K562 (cell line): ENCODE measurements around the gene OR5B21. TPM values are rescaled to one million over a fixed set of nuclear protein-coding genes. Genes with fewer than 3 reads are reported as not detected.

Source experiments
- ATAC-seq: fragments of 200-7000 bp; cut with Tn5 transposase; 3 replicates; pipeline ENCODE4 v1.9.1; 2020; ENCODE audit warnings: moderate library complexity
- BruUV-seq: library from RNA; stranded (reverse); fragments of 400-500 nt; replicated peaks from 2 replicates; lab custom pipeline; 2021; lab: Mats Ljungman, UMichigan
- CTCF ChIA-PET: fragments of 300-600 bp; formaldehyde crosslinking; extraction: SDS; loops from one replicate; lab custom pipeline; 2021; ENCODE audit warnings: low intra/inter-chr PET ratio; lab: Yijun Ruan, JAX
- POLR2A ChIA-PET: fragments of 300-600, 350-650 bp; sonication (Branson Sonifier 250); formaldehyde crosslinking; extraction: SDS; loops from one replicate; lab custom pipeline; 2021; ENCODE audit warnings: antibody characterized with exemption, inconsistent platforms; lab: Yijun Ruan, JAX
- DNase-seq, 4 experiments: peaks; one replicate each; pipeline versions ENCODE4 v3.0.0 to v3.0.0-alpha.2; 2011 to 2018; ENCODE audit warnings: low spot score in 3 of 4, mixed read lengths in 3 of 4; ENCODE audit errors: extremely low read depth in 1 of 4
- FAIRE-seq: peaks from 2 replicates; lab custom pipeline; 2011; peaks lifted over from hg19 to GRCh38; lab: Jason Lieb, UNC
- H2AFZ ChIP-seq: 2 replicates; pipeline ENCODE4 v1.6.0; 2011; ENCODE audit warnings: low read depth, low read length, control low read depth, inconsistent platforms
- H3K27ac ChIP-seq: fragments of 200-600 bp; 3 replicates; pipeline ENCODE4 v1.8.0; 2011; ENCODE audit warnings: low read depth, mild to moderate bottlenecking, control low read depth, inconsistent platforms, low read length, moderate library complexity, mixed read lengths; ENCODE audit errors: extremely low read depth
- H3K27me3 ChIP-seq, 2 experiments: fragments of 300-600 bp in 1 of 2; 2 replicates in 1 of 2; 3 replicates in 1 of 2; pipeline versions ENCODE4 v1.6.0 to v1.8.0; 2011; ENCODE audit warnings: inconsistent platforms in 2 of 2, low read length in 2 of 2, mild to moderate bottlenecking in 1 of 2, mixed read lengths in 1 of 2, moderate library complexity in 1 of 2; ENCODE audit not compliant: control insufficient read depth in 2 of 2, insufficient read depth in 2 of 2
- H3K36me3 ChIP-seq: fragments of 300-600 bp; 3 replicates; pipeline ENCODE4 v1.8.0; 2011; ENCODE audit warnings: mild to moderate bottlenecking, low read length, inconsistent platforms; ENCODE audit not compliant: control insufficient read depth, insufficient read depth
- H3K4me1 ChIP-seq, 2 experiments: fragments of 200-600 bp in 1 of 2; replicated peaks in 1 of 2; 2 replicates in 1 of 2; 3 replicates in 1 of 2; pipeline versions ENCODE4 v1.5.1 to v1.8.0; 2011; ENCODE audit warnings: inconsistent platforms in 2 of 2, low read length in 2 of 2, mild to moderate bottlenecking in 1 of 2, mixed read lengths in 1 of 2, moderate library complexity in 1 of 2; ENCODE audit not compliant: control insufficient read depth in 2 of 2, insufficient read depth in 2 of 2
- H3K4me2 ChIP-seq: 2 replicates; pipeline ENCODE4 v1.6.1; 2011; ENCODE audit warnings: low read length, control low read depth, inconsistent platforms, mixed read lengths; ENCODE audit not compliant: insufficient read depth
- H3K4me3 ChIP-seq: fragments of 200-600 bp; sonication (generic), shearing (Covaris generic); 2 replicates; pipeline ENCODE4 v1.5.1; 2016; ENCODE audit warnings: control low read depth, inconsistent platforms
- H3K79me2 ChIP-seq: fragments of 200-600 bp; 3 replicates; pipeline ENCODE4 v1.8.0; 2011; ENCODE audit warnings: low read length, inconsistent platforms; ENCODE audit not compliant: control insufficient read depth, insufficient read depth
- H3K9ac ChIP-seq, 2 experiments: 2 replicates each; pipeline versions ENCODE4 v1.6.0 to v1.6.1; 2011; ENCODE audit warnings: low read depth in 2 of 2, low read length in 2 of 2, control low read depth in 1 of 2, inconsistent platforms in 1 of 2, mild to moderate bottlenecking in 1 of 2, mixed read lengths in 1 of 2; ENCODE audit not compliant: insufficient read depth in 1 of 2
- H3K9me1 ChIP-seq: one replicate; pipeline ENCODE4 v1.6.0; 2011; ENCODE audit warnings: inconsistent platforms, mild to moderate bottlenecking, low read length, moderate library complexity; ENCODE audit not compliant: control insufficient read depth, insufficient read depth
- H3K9me3 ChIP-seq: replicated peaks from 2 replicates; pipeline ENCODE4 v1.5.1; 2011; ENCODE audit warnings: low read depth, low read length, inconsistent platforms; ENCODE audit not compliant: control insufficient read depth, insufficient read depth
- H4K20me1 ChIP-seq: replicated peaks from 2 replicates; pipeline ENCODE4 v1.6.1; 2011; ENCODE audit warnings: low read length, inconsistent platforms, mixed read lengths; ENCODE audit not compliant: control insufficient read depth, insufficient read depth
- BCOR ChIP-seq: fragments of 450-650 bp; IDR thresholded peaks from 2 replicates; pipeline ENCODE4 v1.6.1; 2016
- CTCFL ChIP-seq: IDR thresholded peaks from 2 replicates; pipeline ENCODE4 v1.6.1; 2011; ENCODE audit warnings: borderline replicate concordance, low read depth, mild to moderate bottlenecking, moderate library complexity, low read length; ENCODE audit not compliant: insufficient read depth, poor library complexity, severe bottlenecking
- EWSR1 ChIP-seq: fragments of 450-650 bp; IDR thresholded peaks from 2 replicates; pipeline ENCODE4 v1.6.1; 2018; ENCODE audit warnings: borderline replicate concordance, mild to moderate bottlenecking, low read depth, moderate library complexity; ENCODE audit not compliant: partially characterized antibody
- HNRNPUL1 ChIP-seq: fragments of 200-400 bp; formaldehyde crosslinking; IDR thresholded peaks from 2 replicates; pipeline ENCODE4 v1.6.1; 2017; ENCODE audit warnings: low read length
- HOXB6 ChIP-seq: fragments of 250-450 bp; sonication (Bioruptor Pico); IDR thresholded peaks from 2 replicates; pipeline ENCODE4 v1.5.1; 2022; ENCODE audit warnings: mild to moderate bottlenecking, borderline replicate concordance
- NCOA1 ChIP-seq: fragments of 450-650 bp; IDR thresholded peaks from 2 replicates; pipeline ENCODE4 v1.6.1; 2016; ENCODE audit warnings: low read depth
- RAD51 ChIP-seq: fragments of 450-650 bp; IDR thresholded peaks from 2 replicates; pipeline ENCODE4 v1.7.1; 2016; ENCODE audit warnings: low read depth, mild to moderate bottlenecking, borderline replicate concordance
- SP1 ChIP-seq: sonication (generic); formaldehyde crosslinking; IDR thresholded peaks from 2 replicates; pipeline ENCODE4 v1.8.1; 2022; ENCODE audit warnings: mild to moderate bottlenecking, missing genetic modification reagents
- TAF1 ChIP-seq: IDR thresholded peaks from 2 replicates; pipeline ENCODE4 v1.6.1; 2011; ENCODE audit warnings: mild to moderate bottlenecking, low read length, moderate library complexity; ENCODE audit not compliant: insufficient read depth, control insufficient read depth, severe bottlenecking; ENCODE audit errors: extremely low read depth
- TRIM24 ChIP-seq, 2 experiments: fragments of 450-650 bp; IDR thresholded peaks; 2 replicates each; pipeline ENCODE4 v1.6.1; 2016
- ZBTB7A ChIP-seq: IDR thresholded peaks from 2 replicates; pipeline ENCODE4 v1.6.1; 2011; ENCODE audit warnings: low read depth, mild to moderate bottlenecking, low read length, moderate library complexity, borderline replicate concordance; ENCODE audit not compliant: control insufficient read depth
- ZNF239 ChIP-seq: fragments of 250-450 bp; sonication (Bioruptor Pico); IDR thresholded peaks from 2 replicates; pipeline ENCODE4 v1.4.0; 2020; ENCODE audit warnings: mild to moderate bottlenecking
- ZNF592 ChIP-seq: fragments of 450-650 bp; IDR thresholded peaks from 2 replicates; pipeline ENCODE4 v1.6.1; 2017; ENCODE audit warnings: antibody characterized with exemption, mild to moderate bottlenecking
- ZSCAN29 ChIP-seq: fragments of 450-650 bp; IDR thresholded peaks from 2 replicates; pipeline ENCODE4 v1.6.1; 2017
- in situ Hi-C: fragments of 300-500 bp; cut with MboI; formaldehyde crosslinking; loops from 4 replicates; pipeline ENCODE4 v1.15.0; 2018; ENCODE audit warnings: inconsistent platforms, mixed read lengths
- intact Hi-C: fragments of 100-400 bp; cut with micrococcal nuclease; formaldehyde crosslinking; loops from 2 replicates; pipeline ENCODE4 v1.14.2; 2022
- polyA plus RNA-seq, 8 experiments: library from polyadenylated mRNA; depleted of rRNA in 4 of 8; stranded (reverse) in 5 of 8; unstranded in 3 of 8; fragments of >200 nt; fragmentation: Nextera tagmentation in 2 of 8; fragmentation: Illumina TruSeq in 1 of 8; extraction: Ambion mirVana in 2 of 8; extraction: Trizol in 1 of 8; gene quantifications; 2 replicates each; pipeline versions ENCODE4 v1.2.1 to v1.2.3, GENCODE V29; 2011 to 2014; ENCODE audit warnings: inconsistent platforms in 1 of 8, missing spikeins in 1 of 8
- total RNA-seq, 7 experiments: library from RNA; depleted of rRNA in 6 of 7; stranded (reverse); fragments of >200 nt in 6 of 7; fragmentation: Illumina TruSeq in 2 of 7; extraction: Trizol in 2 of 7; gene quantifications; 2 replicates each; pipeline versions ENCODE4 v1.2.1 to v1.2.3, GENCODE V29; 2011 to 2021; ENCODE audit warnings: low replicate concordance in 1 of 7
- TF ChIP-seq, protein P1 (sequence below): sonication (generic); formaldehyde crosslinking; IDR thresholded peaks from 2 replicates; pipeline ENCODE4 v1.8.0; 2022; ENCODE audit warnings: mild to moderate bottlenecking, missing genetic modification reagents, borderline replicate concordance

OR5B21 gene
- total and polyA plus RNA-seq, 9 of the 15 experiments (the other 6 are each of a cell fraction or from before 2014, with no cell fraction given): not detected

- in situ Hi-C loops: no loop called here
- CTCF ChIA-PET: no interaction called here
- peak; percentile 23 for FAIRE-seq
- TF ChIP-seq NCOA1 (no peak), ZSCAN29 (no peak), CTCFL (no peak), ZNF592 (no peak), TRIM24 (IDR thresholded peaks at IDR 0.05) (peak in 1 of 2 experiments; percentile 72; a peak in 2 of 4 replicates), BCOR (no peak), ZBTB7A (no peak), HNRNPUL1 (no peak), EWSR1 (no peak), HOXB6 (CRISPR knock-in tag) (no peak), RAD51 (no peak), ZNF239 (CRISPR knock-in tag) (no peak), SP1 (CRISPR knock-in tag) (no peak), TAF1 (no peak)
- TF ChIP-seq, protein P1, sequence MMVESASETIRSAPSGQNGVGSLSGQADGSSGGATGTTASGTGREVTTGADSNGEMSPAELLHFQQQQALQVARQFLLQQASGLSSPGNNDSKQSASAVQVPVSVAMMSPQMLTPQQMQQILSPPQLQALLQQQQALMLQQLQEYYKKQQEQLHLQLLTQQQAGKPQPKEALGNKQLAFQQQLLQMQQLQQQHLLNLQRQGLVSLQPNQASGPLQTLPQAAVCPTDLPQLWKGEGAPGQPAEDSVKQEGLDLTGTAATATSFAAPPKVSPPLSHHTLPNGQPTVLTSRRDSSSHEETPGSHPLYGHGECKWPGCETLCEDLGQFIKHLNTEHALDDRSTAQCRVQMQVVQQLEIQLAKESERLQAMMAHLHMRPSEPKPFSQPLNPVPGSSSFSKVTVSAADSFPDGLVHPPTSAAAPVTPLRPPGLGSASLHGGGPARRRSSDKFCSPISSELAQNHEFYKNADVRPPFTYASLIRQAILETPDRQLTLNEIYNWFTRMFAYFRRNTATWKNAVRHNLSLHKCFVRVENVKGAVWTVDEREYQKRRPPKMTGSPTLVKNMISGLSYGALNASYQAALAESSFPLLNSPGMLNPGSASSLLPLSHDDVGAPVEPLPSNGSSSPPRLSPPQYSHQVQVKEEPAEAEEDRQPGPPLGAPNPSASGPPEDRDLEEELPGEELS (CRISPR knock-in tag): no peak
Measured at GRCh38 chr11:58471892-58472291, 36.0 kb downstream of the OR5B21 start.

More at GRCh38 chr11:58471892-58472291, 36.0 kb downstream of the OR5B21 start:
- no TSS peak for BruUV-seq
- POLR2A ChIA-PET: interaction anchor here (0.6 kb wide), 1 partner anchor 156 kb away, joined by 3 read pairs; no protein-coding TSS in a partner anchor
- no peak for DNase-seq
- intact Hi-C loops: no loop called here
- Histone ChIP-seq H3K4me2 (no peak overlapping the region), H3K4me3 (no peak overlapping the region), H2AFZ (no peak overlapping the region), H3K9me1 (no peaks in the 10 kb centered on the region), H3K36me3 (no peaks in the 10 kb centered on the region), H4K20me1 (no peaks in the 10 kb centered on the region), H3K27me3 (no peaks in the 10 kb centered on the region), H3K79me2 (no peaks in the 10 kb centered on the region), H3K9ac (no peak overlapping the region), H3K9me3 (0 out of 2 replicates have a peak, but pooled peaks cover 2% of the 10 kb centered on the region), H3K4me1 (no peaks in the 10 kb centered on the region), H3K27ac (no peak overlapping the region)
- ATAC-seq: no peak
